ENCODE measurements around the gene B4GALT2.

Gene B4GALT2

GRCh38 chr1:43946236-43947060 lies 32.6 kb upstream of the B4GALT2 start, which contains the start of gene IPO13:
IPO13 (plus strand) TSS chr1:43946950; CDS start chr1:43947601, 651 bp downstream.
- DNase-seq (ENCODE audit: low spot score) = peak; percentile 99

GRCh38 chr1:43947061-43947873 lies 31.7 kb upstream of the B4GALT2 start:
- peak; percentile 21 for DNase-seq (ENCODE audit: low spot score)

- peak; percentile 27 for DNase-seq (ENCODE audit: low spot score)
These were observed 31.1 kb upstream of the B4GALT2 start for GRCh38 chr1:43947874-43948437.

GRCh38 chr1:43949678-43950077 lies 29.3 kb upstream of the B4GALT2 start:
- no peak for DNase-seq (ENCODE audit: low spot score)

- peak; percentile 18 for DNase-seq (ENCODE audit: low spot score)
These were observed 27.7 kb upstream of the B4GALT2 start for GRCh38 chr1:43951021-43951985.

- DNase-seq (ENCODE audit: low spot score) = no peak
These were observed 26.2 kb upstream of the B4GALT2 start for GRCh38 chr1:43952731-43953346.

- DNase-seq (ENCODE audit: low spot score) = no peak
These were observed 25.6 kb upstream of the B4GALT2 start for GRCh38 chr1:43953361-43953760.

GRCh38 chr1:43954036-43954435 lies 25.0 kb upstream of the B4GALT2 start:
- DNase-seq (ENCODE audit: low spot score) = no peak

GRCh38 chr1:43956234-43956633 lies 22.8 kb upstream of the B4GALT2 start:
- DNase-seq (ENCODE audit: low spot score) = no peak

- DNase-seq (ENCODE audit: low spot score) = no peak
These were observed 21.5 kb upstream of the B4GALT2 start for GRCh38 chr1:43957407-43958040.

- DNase-seq (ENCODE audit: low spot score) = no peak
These were observed 20.4 kb upstream of the B4GALT2 start for GRCh38 chr1:43958351-43959255.

- DNase-seq (ENCODE audit: low spot score) = no peak
These were observed 18.2 kb upstream of the B4GALT2 start for GRCh38 chr1:43960798-43961197.

- DNase-seq (ENCODE audit: low spot score) = no peak
These were observed 17.3 kb upstream of the B4GALT2 start for GRCh38 chr1:43961692-43962091.

- DNase-seq (ENCODE audit: low spot score) = no peak
These were observed 16.7 kb upstream of the B4GALT2 start for GRCh38 chr1:43962324-43962723.

- DNase-seq (ENCODE audit: low spot score) = no peak
These were observed 16.0 kb upstream of the B4GALT2 start for GRCh38 chr1:43963006-43963405.

GRCh38 chr1:43963890-43964289 lies 15.1 kb upstream of the B4GALT2 start:
- DNase-seq (ENCODE audit: low spot score) = no peak

- no peak for DNase-seq (ENCODE audit: low spot score)
These were observed 13.7 kb upstream of the B4GALT2 start for GRCh38 chr1:43965316-43965715.

- DNase-seq (ENCODE audit: low spot score) = peak; percentile 26
These were observed 10.6 kb upstream of the B4GALT2 start for GRCh38 chr1:43968348-43968948.

- no peak for DNase-seq (ENCODE audit: low spot score)
These were observed 9.6 kb upstream of the B4GALT2 start for GRCh38 chr1:43969416-43969745.
